Mammary epithelial cell (primary cell): ENCODE data around the gene ANXA9.

Source experiments
- EZH2 ChIP-seq: IDR thresholded peaks from 2 replicates; pipeline ENCODE4 v1.6.1; 2012; ENCODE audit warnings: low read length, inconsistent platforms, borderline replicate concordance
- TF ChIP-seq, protein P1 (sequence below), 2 donors: IDR thresholded peaks in 1 of 2; conservative IDR thresholded peaks in 1 of 2; 2 replicates each; pipeline ENCODE4 v1.5.1; 2011 to 2012; ENCODE audit warnings: inconsistent platforms in 2 of 2, low read length in 2 of 2, mild to moderate bottlenecking in 2 of 2, control low read depth in 1 of 2, low read depth in 1 of 2; ENCODE audit not compliant: insufficient read depth in 1 of 2; ENCODE audit errors: extremely low read depth in 1 of 2

DNA sequence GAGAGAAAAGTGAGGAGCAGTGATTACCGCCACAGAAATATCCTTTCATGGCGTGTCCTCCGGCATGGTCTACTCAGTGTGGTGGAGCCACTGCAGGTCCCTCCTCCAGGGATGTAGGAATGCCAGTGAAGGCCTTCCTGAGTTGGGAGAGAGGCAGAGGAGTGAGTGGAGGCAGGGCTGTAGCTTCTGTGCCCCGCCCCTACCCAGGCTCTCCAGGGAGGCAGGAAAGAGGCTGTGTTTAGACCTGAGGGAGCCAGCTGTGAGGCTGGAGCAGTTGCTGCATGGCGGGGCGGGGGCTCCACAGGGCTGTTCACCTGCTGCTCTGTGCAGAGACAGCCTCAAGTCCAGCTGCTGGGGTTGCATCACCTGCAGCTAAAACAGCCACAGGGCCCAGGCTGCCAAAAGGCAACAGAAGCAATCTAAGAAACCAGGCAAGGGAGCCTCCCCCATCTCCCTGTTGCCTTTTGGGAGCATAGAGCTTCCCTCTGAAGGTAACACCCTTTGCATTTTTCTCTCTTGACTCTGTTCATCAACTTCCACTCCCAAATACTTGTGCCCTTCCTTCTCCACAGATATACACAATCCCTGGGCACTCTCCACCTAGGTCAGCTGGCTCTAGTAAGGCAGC, 801 bp upstream of the ANXA9 start:
- TF ChIP-seq, protein P1, sequence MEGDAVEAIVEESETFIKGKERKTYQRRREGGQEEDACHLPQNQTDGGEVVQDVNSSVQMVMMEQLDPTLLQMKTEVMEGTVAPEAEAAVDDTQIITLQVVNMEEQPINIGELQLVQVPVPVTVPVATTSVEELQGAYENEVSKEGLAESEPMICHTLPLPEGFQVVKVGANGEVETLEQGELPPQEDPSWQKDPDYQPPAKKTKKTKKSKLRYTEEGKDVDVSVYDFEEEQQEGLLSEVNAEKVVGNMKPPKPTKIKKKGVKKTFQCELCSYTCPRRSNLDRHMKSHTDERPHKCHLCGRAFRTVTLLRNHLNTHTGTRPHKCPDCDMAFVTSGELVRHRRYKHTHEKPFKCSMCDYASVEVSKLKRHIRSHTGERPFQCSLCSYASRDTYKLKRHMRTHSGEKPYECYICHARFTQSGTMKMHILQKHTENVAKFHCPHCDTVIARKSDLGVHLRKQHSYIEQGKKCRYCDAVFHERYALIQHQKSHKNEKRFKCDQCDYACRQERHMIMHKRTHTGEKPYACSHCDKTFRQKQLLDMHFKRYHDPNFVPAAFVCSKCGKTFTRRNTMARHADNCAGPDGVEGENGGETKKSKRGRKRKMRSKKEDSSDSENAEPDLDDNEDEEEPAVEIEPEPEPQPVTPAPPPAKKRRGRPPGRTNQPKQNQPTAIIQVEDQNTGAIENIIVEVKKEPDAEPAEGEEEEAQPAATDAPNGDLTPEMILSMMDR (conservative IDR thresholded peaks at IDR 0.05 in 1 of 2, IDR thresholded peaks at IDR 0.05 in 1 of 2; ENCODE audit: extremely low read depth in 1 of 2, insufficient read depth in 1 of 2, low read depth in 1 of 2, low read length in 2 of 2) = no peak
- no peak for TF ChIP-seq EZH2
